ENCODE data around the gene SF3B6. TPM values are rescaled to one million over a fixed set of nuclear protein-coding genes. Genes with fewer than 3 reads are reported as not detected.

Gene SF3B6
- total and polyA plus RNA-seq, 7 experiments from 2014 or later, result 42.4 to 231 (median 52.4) TPM

DNA sequence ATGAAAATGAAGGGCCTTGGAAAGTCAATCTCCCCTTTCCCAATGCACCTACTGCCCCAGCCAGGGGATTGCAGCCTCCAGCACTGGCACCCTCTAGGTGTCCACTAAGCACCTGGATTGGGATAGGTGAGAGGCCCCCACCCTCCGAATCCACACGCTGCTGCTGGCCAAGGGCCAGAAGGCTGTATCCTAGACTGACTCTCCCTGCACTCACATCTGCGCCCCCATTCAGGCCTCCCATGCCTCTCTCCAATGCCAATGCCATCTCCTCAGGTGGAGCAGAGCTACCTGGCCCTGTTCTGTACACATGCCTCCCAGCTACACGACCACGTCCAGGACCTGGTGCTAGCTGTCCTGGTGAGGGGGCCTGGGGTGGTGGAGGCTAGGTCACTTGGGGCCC is 56.4 kb downstream of the SF3B6 start:
- no peak overlapping the region for H3K27ac Mint-ChIP-seq
- H3K36me3 Mint-ChIP-seq, result peaks cover 0 to 13% (median 11%) of the 10 kb centered on the region in 5 donors
- ATAC-seq (no peak), DNase-seq (no peak)
- no peaks in the 10 kb centered on the region for H3K27me3 Mint-ChIP-seq
- H3K4me1 Mint-ChIP-seq, result peaks cover 0 to 6% (median 0%) of the 10 kb centered on the region in 7 donors
- intact Hi-C loops (cut with micrococcal nuclease), result no loop called here
- no peaks in the 10 kb centered on the region for H3K27me3 ChIP-seq (ENCODE audit: control insufficient read depth in 2 of 2, insufficient read depth in 2 of 2, low read length in 2 of 2)
- H3K4me3 Mint-ChIP-seq, result no peak overlapping the region
- no peaks in the 10 kb centered on the region for H3K4me1 ChIP-seq (ENCODE audit: control insufficient read depth in 2 of 2, insufficient read depth in 2 of 2, low read length in 2 of 2)
- peaks cover 0 to 23% (median 0%) of the 10 kb centered on the region in 3 experiments for H3K36me3 ChIP-seq (ENCODE audit: control insufficient read depth in 2 of 3, insufficient read depth in 3 of 3, low read length in 3 of 3)
- ChIA-PET POLR2A (no interaction called here), CTCF (interaction anchor here (0.6 kb wide), 1 partner anchor 28 kb away, joined by 7 read pairs; no protein-coding TSS in a partner anchor)
- H3K4me3 ChIP-seq (ENCODE audit: low read length), result no peak overlapping the region
- no peaks in the 10 kb centered on the region for H3K9me3 Mint-ChIP-seq
- H3K9me3 ChIP-seq (ENCODE audit: control insufficient read depth in 2 of 3, low read length in 3 of 3), result no peaks in the 10 kb centered on the region
- H3K27ac ChIP-seq (ENCODE audit: low read depth, low read length), result no peak overlapping the region

DNA sequence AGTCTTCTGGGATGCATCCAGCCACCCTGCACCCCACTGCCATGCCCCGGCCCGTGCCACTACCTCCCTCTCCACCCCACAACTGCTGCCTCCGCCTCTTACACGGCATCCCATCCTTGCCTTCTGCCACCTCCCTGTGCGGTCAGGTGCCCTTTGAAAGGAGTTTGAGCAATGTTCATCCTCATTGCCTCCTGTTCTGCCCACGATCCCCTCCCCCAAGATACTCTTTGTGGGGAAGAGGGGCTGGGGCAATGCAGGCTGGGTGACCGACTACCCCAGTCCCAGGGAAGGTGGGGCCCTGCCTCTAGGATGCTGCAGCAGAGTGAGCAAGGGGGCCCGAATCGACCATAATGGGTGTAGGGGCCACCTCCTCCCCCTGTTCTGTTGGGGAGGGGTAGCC is 57.9 kb downstream of the SF3B6 start:
- no peak overlapping the region for H3K27ac Mint-ChIP-seq
- ChIA-PET CTCF (no interaction called here), POLR2A (no interaction called here)
- Histone ChIP-seq H3K27ac (ENCODE audit: low read depth, low read length) (no peak overlapping the region), H3K4me3 (ENCODE audit: low read length) (no peak overlapping the region), H3K9me3 (ENCODE audit: control insufficient read depth in 2 of 3, low read length in 3 of 3) (no peaks in the 10 kb centered on the region), H3K4me1 (ENCODE audit: control insufficient read depth in 2 of 2, insufficient read depth in 2 of 2, low read length in 2 of 2) (no peaks in the 10 kb centered on the region), H3K27me3 (ENCODE audit: control insufficient read depth in 2 of 2, insufficient read depth in 2 of 2, low read length in 2 of 2) (no peaks in the 10 kb centered on the region), H3K36me3 (ENCODE audit: control insufficient read depth in 2 of 3, insufficient read depth in 3 of 3, low read length in 3 of 3) (peaks cover 0 to 11% (median 0%) of the 10 kb centered on the region in 3 experiments)
- H3K9me3 Mint-ChIP-seq, result no peaks in the 10 kb centered on the region
- peaks cover 0 to 13% (median 5%) of the 10 kb centered on the region in 5 donors for H3K36me3 Mint-ChIP-seq
- no peak for ATAC-seq
- no peaks in the 10 kb centered on the region for H3K4me1 Mint-ChIP-seq
- no peak overlapping the region for H3K4me3 Mint-ChIP-seq
- intact Hi-C loops (cut with micrococcal nuclease), result no loop called here
- no peak for DNase-seq
- peaks cover 0 to 8% (median 5%) of the 10 kb centered on the region in 5 donors for H3K27me3 Mint-ChIP-seq

GRCh38 chr2:24017711-24018110 is 58.4 kb downstream of the SF3B6 start:
- CTCF ChIA-PET, result no interaction called here
- no peaks in the 10 kb centered on the region for H3K9me3 Mint-ChIP-seq
- H3K27ac Mint-ChIP-seq, result no peak overlapping the region
- H3K4me1 Mint-ChIP-seq, result no peaks in the 10 kb centered on the region
- H3K27me3 ChIP-seq (ENCODE audit: control insufficient read depth in 2 of 2, insufficient read depth in 2 of 2, low read length in 2 of 2), result no peaks in the 10 kb centered on the region
- H3K4me3 ChIP-seq (ENCODE audit: low read length), result no peak overlapping the region
- peaks cover 0 to 5% (median 0%) of the 10 kb centered on the region in 3 experiments for H3K36me3 ChIP-seq (ENCODE audit: control insufficient read depth in 2 of 3, insufficient read depth in 3 of 3, low read length in 3 of 3)
- no peak overlapping the region for H3K27ac ChIP-seq (ENCODE audit: low read depth, low read length)
- ATAC-seq, result no peak
- peaks cover 3 to 11% (median 9%) of the 10 kb centered on the region in 5 donors for H3K27me3 Mint-ChIP-seq
- H3K36me3 Mint-ChIP-seq, result peaks cover 0 to 8% (median 5%) of the 10 kb centered on the region in 5 donors
- H3K4me1 ChIP-seq (ENCODE audit: control insufficient read depth in 2 of 2, insufficient read depth in 2 of 2, low read length in 2 of 2), result no peaks in the 10 kb centered on the region
- intact Hi-C loops (cut with micrococcal nuclease), result no loop called here
- H3K4me3 Mint-ChIP-seq, result no peak overlapping the region
- no peak for DNase-seq
- POLR2A ChIA-PET, result no interaction called here
- no peaks in the 10 kb centered on the region for H3K9me3 ChIP-seq (ENCODE audit: control insufficient read depth in 2 of 3, low read length in 3 of 3)

Other genes with a start within 250 kb of the SF3B6 start
- gene ATAD2B, start 149.2 kb downstream of the SF3B6 start, total RNA-seq, result 10 to 100 TPM; 31.8 to 55.8 (median 43.3) TPM
- 10 to 100 TPM; 10.2 to 13.0 TPM for gene ATAD2B, start 149.2 kb downstream of the SF3B6 start, polyA plus RNA-seq
- 10 to 100 TPM; 11.5 to 13.5 (median 12.4) TPM for gene UBXN2A, start 135.9 kb downstream of the SF3B6 start, total RNA-seq
- 1 to 10 TPM; 9.2 to 9.7 TPM for gene UBXN2A, start 135.9 kb downstream of the SF3B6 start, polyA plus RNA-seq
- gene MFSD2B, start 66.2 kb downstream of the SF3B6 start, total RNA-seq, result under 1 TPM in 2 of 5 experiments, not detected in 3; 0.22 to 0.76 TPM
- gene MFSD2B, start 66.2 kb downstream of the SF3B6 start, polyA plus RNA-seq, result not detected
- gene WDCP, start 28.9 kb downstream of the SF3B6 start, total RNA-seq, result 10 to 100 TPM in 3 of 5 experiments, 1 to 10 TPM in 2; 3.9 to 22.1 (median 17.8) TPM
- 1 to 10 TPM; 4.4 to 9.4 TPM for gene WDCP, start 28.9 kb downstream of the SF3B6 start, polyA plus RNA-seq
- gene FKBP1B, start 26.6 kb downstream of the SF3B6 start, total RNA-seq, result 1 to 10 TPM in 1 of 5 experiments, not detected in 4; 2.7 TPM
- not detected for gene FKBP1B, start 26.6 kb downstream of the SF3B6 start, polyA plus RNA-seq
- 1 to 10 TPM in 3 of 5 experiments, under 1 TPM in 2; 0.49 to 5.0 (median 1.7) TPM for gene TP53I3, start 8.5 kb upstream of the SF3B6 start, total RNA-seq
- under 1 TPM in 1 of 2 donors, not detected in 1; 0.24 TPM for gene TP53I3, start 8.5 kb upstream of the SF3B6 start, polyA plus RNA-seq
- not detected for gene PFN4, start 47.0 kb upstream of the SF3B6 start, total RNA-seq
- gene PFN4, start 47.0 kb upstream of the SF3B6 start, polyA plus RNA-seq, result not detected
- 10 to 100 TPM in 4 of 5 experiments, 1 to 10 TPM in 1; 7.8 to 27.5 (median 24.8) TPM for gene FAM228B, start 47.1 kb upstream of the SF3B6 start, total RNA-seq
- 1 to 10 TPM; 5.2 to 9.5 TPM for gene FAM228B, start 47.1 kb upstream of the SF3B6 start, polyA plus RNA-seq
- 1 to 10 TPM in 1 of 5 experiments, under 1 TPM in 2, not detected in 2; 0.54 to 1.4 (median 0.63) TPM for gene FAM228A, start 98.7 kb upstream of the SF3B6 start, total RNA-seq
- not detected for gene FAM228A, start 98.7 kb upstream of the SF3B6 start, polyA plus RNA-seq